ENCODE data around the gene MAT1A.
"Not testable (repeated sequence)": the region's sequence is repeated elsewhere in the genome, so short reads cannot be mapped to it uniquely, and the experiment has no call there.

The MAT1A gene

DNA sequence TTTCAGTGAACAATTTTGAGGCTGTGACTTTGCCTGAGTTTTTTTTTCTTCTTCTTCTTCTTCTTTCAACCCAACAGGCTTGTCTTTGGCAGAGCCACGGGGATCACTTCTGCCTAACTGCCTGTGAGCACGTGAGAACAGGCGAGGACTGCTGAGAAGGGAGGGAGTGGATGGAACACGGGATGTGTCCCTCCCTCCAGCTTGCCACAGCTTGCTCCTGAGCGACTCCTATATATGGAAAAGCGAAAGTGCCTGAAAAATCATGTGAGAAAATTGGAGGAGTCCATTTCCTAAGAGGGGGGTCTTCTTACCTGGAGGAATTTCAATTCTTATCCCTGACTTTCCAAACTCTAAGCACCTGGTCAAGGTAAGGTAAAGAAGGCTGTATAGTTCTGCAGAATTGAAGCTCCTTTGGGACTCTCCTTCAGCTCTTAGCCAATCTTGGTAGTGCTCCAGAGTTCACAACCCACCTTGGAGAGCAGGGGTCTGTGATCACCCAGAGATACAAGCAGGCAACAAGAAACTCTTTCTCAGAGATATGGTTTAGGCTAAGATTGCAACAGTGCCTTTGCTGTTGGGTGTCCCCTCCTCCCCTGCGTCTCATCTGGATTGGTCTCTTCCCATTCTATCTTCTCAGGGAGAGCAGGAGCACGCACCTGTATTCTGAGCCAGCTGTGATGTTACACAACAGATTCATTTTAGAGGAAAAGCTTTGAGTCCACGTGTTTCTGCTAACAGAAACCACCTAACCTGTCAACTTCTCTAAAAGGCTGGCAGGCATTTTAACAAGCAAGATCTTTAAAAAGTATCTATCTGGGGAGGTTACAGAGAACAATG, at the start of gene MAT1A:
Gene MAT1A, minus strand, starts transcription at position 208 of the 837 bp plus-strand sequence. CDS start 235 bp downstream, outside the sequence.
- intact Hi-C loops (cut with DNase I), result no loop called here
- DNase-seq, result peak in 7 of 42 donors; percentile 11 to 56 (median 21)

DNA sequence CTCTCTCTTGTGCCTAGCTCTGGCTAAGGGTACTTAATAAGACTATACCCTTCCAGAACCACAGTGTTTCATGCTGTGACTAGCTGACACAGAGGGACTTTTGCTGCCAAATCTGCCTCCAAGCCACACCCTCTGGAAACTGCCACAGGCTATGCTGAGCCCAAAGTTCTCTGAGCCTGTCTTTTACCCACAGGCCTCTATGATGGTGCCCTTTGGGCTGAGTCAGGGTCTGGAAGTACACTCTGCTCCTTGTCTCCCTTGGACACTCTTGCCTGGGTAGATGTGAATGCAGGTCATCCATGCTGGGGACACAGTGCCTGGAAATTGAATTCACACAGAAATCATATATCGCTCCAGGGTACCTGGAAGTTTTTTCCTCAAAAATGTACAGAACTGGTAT, 44.5 kb upstream of the MAT1A start:
- intact Hi-C loops (cut with DNase I), result no loop called here
- DNase-seq, result peak in 1 of 42 donors; percentile 48

- intact Hi-C loops (cut with DNase I), result no loop called here
- no peak for DNase-seq
Observed at GRCh38 chr10:80324891-80325364, 35.5 kb upstream of the MAT1A start.

DNA sequence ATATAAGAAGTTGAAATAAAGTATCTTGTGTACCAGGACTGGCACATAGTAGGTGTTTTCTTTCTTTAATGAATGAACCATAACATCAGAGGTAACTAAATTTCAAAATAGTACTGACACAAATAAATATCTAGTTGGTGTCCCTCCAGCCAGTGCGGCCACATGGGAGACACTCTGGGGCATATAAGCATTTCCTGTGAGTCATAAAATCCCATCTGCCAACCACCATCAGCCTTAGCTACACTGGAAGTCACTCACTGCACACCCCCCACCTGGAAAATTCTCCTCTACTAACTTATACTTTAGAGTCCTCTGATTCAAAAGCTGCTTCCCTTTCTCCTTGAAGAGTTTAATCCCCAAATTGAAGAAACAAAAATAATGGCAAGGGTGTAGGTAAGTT, 34.6 kb upstream of the MAT1A start:
- intact Hi-C loops (cut with DNase I), result no loop called here
- DNase-seq, result no peak

DNA sequence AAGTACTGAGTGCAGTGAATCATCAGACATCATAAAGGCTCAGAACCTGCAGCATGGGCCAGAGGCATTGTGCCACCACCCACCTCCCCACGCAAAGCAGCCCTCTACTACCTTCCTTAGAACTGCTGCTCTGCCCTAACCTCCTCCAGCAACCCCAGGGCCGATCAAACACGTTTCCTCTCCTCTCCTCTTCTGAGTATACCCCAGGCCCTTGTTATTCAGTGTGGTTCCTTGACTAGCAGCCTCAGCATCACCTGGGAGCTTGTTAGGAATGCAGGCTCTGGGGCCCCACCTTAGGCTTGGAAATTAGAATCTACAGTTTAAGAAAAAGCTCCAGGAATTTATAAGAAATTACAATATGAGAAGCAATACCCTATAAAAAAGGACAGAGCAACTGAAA, 33.9 kb upstream of the MAT1A start:
- DNase-seq, result no peak
- intact Hi-C loops (cut with DNase I), result no loop called here

DNA sequence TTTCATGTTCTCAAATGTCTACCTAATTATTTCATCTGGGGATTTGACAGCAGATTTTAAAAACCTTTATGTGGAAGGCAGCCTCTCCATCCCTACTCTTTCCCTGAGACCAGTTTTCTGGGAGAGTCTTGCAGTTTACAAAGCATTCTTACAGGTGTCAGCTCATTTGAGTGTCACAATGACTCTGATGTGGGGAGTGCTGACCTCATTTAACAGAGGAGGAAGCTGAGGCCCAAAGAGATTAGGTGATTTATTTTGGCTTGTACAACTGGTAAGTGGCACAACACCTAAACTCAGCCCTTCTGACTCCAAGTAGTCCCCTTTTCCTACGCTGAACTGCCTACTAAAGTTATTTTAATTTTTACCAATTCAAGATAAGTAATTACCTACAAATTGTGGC, 33.3 kb upstream of the MAT1A start:
- no peak for DNase-seq
- intact Hi-C loops (cut with DNase I), result no loop called here

- no peak for DNase-seq
- intact Hi-C loops (cut with DNase I), result no loop called here
Observed at GRCh38 chr10:80322158-80322557, 32.7 kb upstream of the MAT1A start.

- intact Hi-C loops (cut with DNase I), result no loop called here
- DNase-seq, result no peak
Observed at GRCh38 chr10:80321183-80321582, 31.7 kb upstream of the MAT1A start.

DNA sequence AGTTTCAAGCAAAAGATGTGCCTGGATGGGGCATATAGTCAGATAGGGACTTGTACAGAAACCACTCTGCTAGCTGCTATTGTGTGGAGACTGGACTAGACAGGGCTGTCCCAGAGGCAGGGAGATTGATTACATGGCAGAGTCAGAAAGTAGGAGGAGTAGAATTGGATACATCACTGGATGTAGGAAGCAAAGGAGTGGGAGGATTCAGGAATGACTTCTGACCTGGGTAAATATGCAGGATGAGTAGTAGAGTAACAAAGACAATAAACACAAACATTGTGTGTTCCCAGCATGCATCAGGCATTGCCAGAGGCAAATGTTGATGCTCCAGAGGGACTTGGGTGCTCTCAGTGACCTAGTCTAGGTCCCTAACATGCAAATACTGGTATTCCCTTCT, 30.9 kb upstream of the MAT1A start:
- intact Hi-C loops (cut with DNase I), result no loop called here
- no peak for DNase-seq

GRCh38 chr10:80319725-80320290, 30.4 kb upstream of the MAT1A start:
- DNase-seq, result no peak
- intact Hi-C loops (cut with DNase I), result no loop called here

DNA sequence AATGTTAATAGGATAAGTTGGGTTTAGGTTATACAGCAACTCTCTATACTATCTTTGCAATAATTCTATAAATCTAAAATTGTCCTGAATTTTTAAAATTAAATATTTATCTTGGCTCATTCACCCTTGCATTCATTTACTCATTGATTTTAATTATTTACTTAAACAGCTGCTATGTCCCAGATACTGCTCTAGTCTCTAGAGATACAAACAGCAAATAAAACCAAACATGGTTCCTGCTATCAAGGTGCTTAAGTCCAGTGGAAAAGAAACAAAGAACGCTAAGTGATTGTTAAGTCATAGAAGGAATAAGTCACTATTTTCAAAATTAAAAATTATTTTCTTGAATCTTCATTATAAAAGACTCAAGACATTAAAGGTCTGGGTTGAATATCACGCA, 29.9 kb upstream of the MAT1A start:
- intact Hi-C loops (cut with DNase I), result no loop called here
- no peak for DNase-seq

DNA sequence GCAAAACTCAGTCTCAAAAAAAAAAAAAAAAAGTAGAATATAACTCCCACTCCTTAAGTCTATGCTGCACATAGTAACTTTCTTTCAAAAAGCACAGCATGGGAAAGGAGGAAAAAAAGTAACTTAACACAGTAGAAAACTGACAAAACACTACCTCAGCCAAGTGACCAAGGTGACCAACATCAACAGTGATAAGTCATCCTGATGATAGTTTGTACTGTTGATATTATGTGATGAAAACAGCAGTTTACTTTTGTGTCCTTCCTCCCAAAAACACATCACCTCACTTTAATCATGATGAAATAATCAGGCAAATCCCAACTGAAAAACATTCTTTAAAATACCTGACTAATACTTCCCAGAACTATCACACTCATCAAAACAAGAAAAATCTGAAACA, 29.3 kb upstream of the MAT1A start:
- intact Hi-C loops (cut with DNase I), result no loop called here
- DNase-seq, result no peak

DNA sequence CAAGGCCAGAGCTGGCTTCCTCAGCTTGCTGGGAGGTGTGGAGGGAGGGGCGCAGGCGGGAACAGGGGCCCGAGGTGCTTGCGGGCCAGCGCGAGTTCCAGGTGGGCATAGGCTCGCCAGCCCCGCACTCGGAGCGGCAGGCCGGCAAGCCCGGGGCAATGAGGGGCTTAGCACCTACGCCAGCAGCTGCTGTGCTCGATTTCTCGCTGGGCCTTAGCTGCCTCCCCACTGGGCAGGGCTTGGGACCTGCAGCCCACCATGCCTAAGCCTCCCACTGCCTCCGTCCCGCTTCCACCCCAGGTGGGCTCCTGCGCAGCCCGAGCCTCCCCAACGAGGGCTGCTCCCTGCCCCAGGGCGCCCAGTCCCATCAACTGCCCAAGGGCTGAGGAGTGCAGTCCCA, 25.9 kb upstream of the MAT1A start:
- DNase-seq, result no peak

GRCh38 chr10:80313523-80313922, 24.1 kb upstream of the MAT1A start:
- intact Hi-C loops (cut with DNase I), result no loop called here
- DNase-seq, result no peak

More for the DNA sequence above, 25.9 kb upstream of the MAT1A start:
- intact Hi-C loops (cut with DNase I), result no loop called here

DNA sequence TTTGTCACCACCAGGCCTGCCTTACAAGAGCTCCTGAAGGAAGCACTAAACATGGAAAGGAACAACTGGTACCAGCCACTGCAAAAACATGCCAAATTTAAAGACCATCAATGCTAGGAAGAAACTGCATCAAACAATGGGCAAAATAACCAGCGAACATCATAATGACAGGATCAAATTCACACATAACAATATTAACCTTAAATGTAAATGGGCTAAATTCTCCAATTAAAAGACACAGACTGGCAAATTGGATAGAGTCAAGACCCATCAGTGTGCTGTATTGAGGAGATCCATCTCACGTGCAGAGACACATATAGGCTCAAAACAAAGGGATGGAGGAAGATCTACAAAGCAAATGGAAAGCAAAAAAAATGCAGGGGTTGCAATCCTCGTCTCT, 16.5 kb upstream of the MAT1A start:
- DNase-seq; intact Hi-C loops (cut with DNase I): not testable (repeated sequence)

DNA sequence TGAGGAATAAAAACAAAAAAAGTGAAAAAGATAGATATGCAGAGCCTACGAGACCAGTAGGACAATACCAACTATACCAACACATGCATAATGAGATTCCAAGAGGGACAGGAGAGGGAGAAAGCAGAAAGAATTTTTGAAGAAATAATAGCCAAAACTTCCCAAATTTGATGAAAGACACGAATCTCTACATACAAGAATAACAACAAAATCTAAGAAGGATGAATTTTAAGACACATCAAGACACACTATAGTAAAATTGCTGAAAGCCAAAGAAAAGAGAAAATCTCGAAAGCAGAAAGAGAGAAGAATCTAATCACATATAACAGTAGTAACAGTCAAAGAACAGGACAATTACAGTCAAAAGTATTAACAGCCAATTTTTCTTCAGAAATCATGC, 7.5 kb upstream of the MAT1A start:
- no peak for DNase-seq
- intact Hi-C loops (cut with DNase I), result no loop called here

DNA sequence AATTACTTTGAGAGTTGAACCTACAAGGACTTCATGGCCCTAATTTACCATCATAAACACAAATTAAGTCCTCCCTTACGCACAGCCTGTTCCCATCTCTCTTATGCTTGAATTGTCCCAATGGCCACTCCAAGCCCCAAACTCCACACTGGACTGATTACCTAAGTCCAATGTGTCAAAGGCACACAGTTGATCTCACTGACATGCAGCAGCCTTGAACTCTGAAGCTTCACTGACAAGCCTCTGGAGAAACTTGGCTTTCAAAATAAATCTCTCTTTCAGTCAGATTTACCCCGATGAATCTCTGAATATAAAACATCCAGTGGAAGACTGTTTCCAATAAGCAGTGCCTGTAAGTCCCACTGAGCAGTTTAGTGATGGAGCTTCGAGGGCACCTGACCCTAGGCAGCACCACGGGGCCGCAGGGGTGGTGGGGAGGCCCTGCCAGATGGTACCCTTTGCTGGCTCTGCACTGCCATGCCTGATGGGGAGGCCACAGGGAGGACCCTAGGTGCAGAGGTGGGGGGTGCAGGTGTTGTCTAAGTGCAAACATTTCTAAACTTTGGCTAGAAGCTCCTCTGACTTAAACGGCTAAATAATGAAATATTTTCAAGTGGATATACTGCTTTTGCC, 3.3 kb upstream of the MAT1A start:
- peak in 1 of 42 donors; percentile 16 for DNase-seq
- intact Hi-C loops (cut with DNase I), result no loop called here

DNA sequence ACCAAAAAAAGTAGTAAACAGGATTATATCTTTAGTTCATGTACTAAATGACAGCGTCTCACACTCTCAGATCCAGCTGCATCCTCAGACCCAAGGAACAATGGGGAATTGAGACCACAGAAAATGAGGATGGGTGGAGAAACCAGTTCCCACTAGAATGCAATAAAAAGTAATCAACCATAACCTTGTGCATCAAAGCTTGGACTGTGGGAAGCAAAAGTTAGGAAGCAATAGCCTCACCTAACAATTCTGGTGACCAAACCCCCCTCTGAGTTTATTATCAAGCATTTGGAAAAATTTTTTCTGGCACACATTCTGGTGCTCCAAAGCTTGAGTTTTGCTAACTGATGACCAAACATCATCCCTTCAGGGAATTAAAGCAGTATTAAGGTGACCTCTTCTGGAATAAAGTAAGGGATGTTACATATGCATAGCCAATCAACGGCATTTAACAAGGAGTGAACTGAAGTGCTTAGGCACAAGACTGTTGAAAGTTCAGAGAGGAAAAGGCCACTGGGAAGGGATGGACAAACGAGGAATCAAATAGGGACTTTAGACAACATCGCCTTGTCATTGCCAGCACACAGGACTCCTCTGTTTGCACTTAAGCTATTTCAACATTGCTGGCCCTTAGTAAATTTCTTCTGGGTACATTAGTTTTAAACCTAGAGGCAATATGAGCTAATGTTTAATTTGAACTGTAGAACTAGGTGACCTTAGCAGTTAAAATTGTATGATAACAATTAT, 1.2 kb upstream of the MAT1A start:
- DNase-seq, result no peak

GRCh38 chr10:80288849-80289248, 609 bp downstream of the MAT1A start:
- intact Hi-C loops (cut with DNase I), result no loop called here

More for the DNA sequence above, 1.2 kb upstream of the MAT1A start:
- intact Hi-C loops (cut with DNase I), result no loop called here

DNA sequence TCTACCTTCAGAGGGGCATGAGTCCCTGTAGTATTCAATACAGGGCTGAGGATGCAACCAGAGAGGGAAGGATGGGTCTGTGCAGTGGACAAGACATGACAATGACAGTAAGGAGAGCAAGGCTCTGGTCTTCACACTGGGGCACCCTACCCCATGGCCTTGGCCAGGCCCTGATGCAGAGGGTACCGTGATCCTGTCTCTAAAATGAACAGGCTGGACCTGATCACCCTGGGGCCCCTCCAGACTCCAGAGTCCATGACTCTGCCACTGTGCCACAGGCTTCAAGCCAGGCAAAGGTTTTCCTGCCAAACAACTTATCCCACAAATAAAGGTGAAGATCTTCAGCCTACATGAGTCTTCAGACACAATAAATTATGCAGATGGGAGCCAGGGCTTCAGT, 4.9 kb downstream of the MAT1A start:
- intact Hi-C loops (cut with DNase I), result no loop called here
- DNase-seq, result peak in 2 of 42 donors; percentile 19 to 29

More at GRCh38 chr10:80288849-80289248, 609 bp downstream of the MAT1A start:
- DNase-seq, result no peak

Data from head of caudate nucleus (tissue), 42 donors.